H1 (cell line): ENCODE results near the gene FAN1. TPM values are rescaled to one million over a fixed set of nuclear protein-coding genes. Genes with fewer than 3 reads are reported as not detected.

ENCODE experiments used
- CTCF ChIA-PET: fragments of 300-600 bp; sonication (Branson Sonifier 250); formaldehyde crosslinking; loops from one replicate; lab custom pipeline; 2021; ENCODE audit not compliant: partially characterized antibody; lab: Charles Lee
- POLR2A ChIA-PET: fragments of 300-600 bp; sonication (Branson Sonifier 250); formaldehyde crosslinking; loops from one replicate; lab custom pipeline; 2021; ENCODE audit warnings: inconsistent platforms; ENCODE audit not compliant: partially characterized antibody; lab: Charles Lee
- DNase-seq, 2 experiments: peaks; one replicate each; pipeline versions ENCODE4 v3.0.0 to v3.0.0-alpha.2; 2010 to 2022; ENCODE audit warnings: low spot score in 2 of 2, low read depth in 1 of 2, mixed read lengths in 1 of 2
- FAIRE-seq: peaks from 2 replicates; lab custom pipeline; 2011; peaks lifted over from hg19 to GRCh38; lab: Jason Lieb, UNC
- H2AFZ ChIP-seq: 2 replicates; pipeline ENCODE4 v1.8.1; 2012; ENCODE audit warnings: low read length, inconsistent platforms
- H2AK5ac ChIP-seq: 2 replicates; pipeline ENCODE4 v1.6.1; 2013; ENCODE audit warnings: low read depth, low read length
- H2BK120ac ChIP-seq: replicated peaks from 2 replicates; pipeline ENCODE3; 2013; ENCODE audit warnings: low read depth, low read length, inconsistent platforms
- H2BK12ac ChIP-seq: 2 replicates; pipeline ENCODE4 v1.6.1; 2013; ENCODE audit warnings: low read depth, low read length
- H2BK15ac ChIP-seq: 2 replicates; pipeline ENCODE4 v1.6.1; 2013; ENCODE audit warnings: low read length
- H2BK20ac ChIP-seq: 2 replicates; pipeline ENCODE4 v1.6.1; 2013; ENCODE audit warnings: low read length
- H2BK5ac ChIP-seq: 2 replicates; pipeline ENCODE4 v1.6.1; 2013; ENCODE audit warnings: low read depth, low read length
- H3K14ac ChIP-seq: 2 replicates; pipeline ENCODE4 v1.6.1; 2013; ENCODE audit warnings: inconsistent platforms; ENCODE audit not compliant: insufficient read length
- H3K18ac ChIP-seq: 2 replicates; pipeline ENCODE4 v1.6.1; 2013; ENCODE audit warnings: low read length; ENCODE audit errors: extremely low read depth
- H3K23ac ChIP-seq: 2 replicates; pipeline ENCODE4 v1.6.1; 2013; ENCODE audit warnings: inconsistent platforms; ENCODE audit not compliant: insufficient read length
- H3K23me2 ChIP-seq: 2 replicates; pipeline ENCODE4 v1.6.1; 2013; ENCODE audit warnings: low read depth, low read length
- H3K27ac ChIP-seq: 2 replicates; pipeline ENCODE4 v1.6.1; 2011; ENCODE audit warnings: low read depth, low read length, inconsistent platforms
- H3K27me3 ChIP-seq, 4 experiments: replicated peaks in 1 of 4; 1 replicate in 1 of 4; 2 replicates in 3 of 4; pipeline versions ENCODE4 v1.6.1 to v1.8.1; 2011 to 2013; ENCODE audit warnings: low read length in 3 of 4, mild to moderate bottlenecking in 3 of 4, inconsistent platforms in 2 of 4, mixed read lengths in 2 of 4, moderate library complexity in 1 of 4; ENCODE audit not compliant: control insufficient read depth in 3 of 4, insufficient read depth in 3 of 4; ENCODE audit errors: extremely low read depth in 1 of 4
- H3K36me3 ChIP-seq, 4 experiments: 2 replicates each; pipeline versions ENCODE4 v1.6.1 to v1.8.1; 2011 to 2013; ENCODE audit warnings: mild to moderate bottlenecking in 4 of 4, low read length in 3 of 4, moderate library complexity in 2 of 4, control low read depth in 1 of 4, inconsistent platforms in 1 of 4; ENCODE audit not compliant: insufficient read depth in 4 of 4, control insufficient read depth in 2 of 4
- H3K4ac ChIP-seq: replicated peaks from 2 replicates; pipeline ENCODE3; 2013; ENCODE audit warnings: low read length, low read depth, mixed read lengths, inconsistent platforms; ENCODE audit not compliant: insufficient read length
- H3K4me1 ChIP-seq, 4 experiments: replicated peaks in 1 of 4; 1 replicate in 1 of 4; 2 replicates in 3 of 4; pipeline versions ENCODE4 v1.6.1 to v1.8.1; 2011 to 2013; ENCODE audit warnings: low read length in 3 of 4, inconsistent platforms in 2 of 4, mixed read lengths in 1 of 4; ENCODE audit not compliant: insufficient read depth in 4 of 4, control insufficient read depth in 3 of 4
- H3K4me2 ChIP-seq, 2 experiments: 2 replicates each; pipeline versions ENCODE4 v1.6.1 to v1.8.1; 2011 to 2013; ENCODE audit warnings: low read depth in 2 of 2, low read length in 2 of 2, control low read depth in 1 of 2, inconsistent platforms in 1 of 2, mild to moderate bottlenecking in 1 of 2; ENCODE audit not compliant: insufficient read depth in 1 of 2
- H3K4me3 ChIP-seq, 4 experiments: fragments of 200-600, 300-600 bp in 1 of 4; sonication (generic), shearing (Covaris generic), sonication (Bioruptor Twin) in 1 of 4; 2 replicates each; pipeline versions ENCODE4 v1.5.1 to v1.8.1; 2011 to 2016; ENCODE audit warnings: low read length in 4 of 4, low read depth in 3 of 4, control low read depth in 2 of 4, inconsistent platforms in 2 of 4, mild to moderate bottlenecking in 2 of 4, mixed read lengths in 1 of 4, moderate library complexity in 1 of 4; ENCODE audit not compliant: insufficient read depth in 2 of 4; ENCODE audit errors: extremely low read depth in 1 of 4
- H3K56ac ChIP-seq: replicated peaks from 2 replicates; pipeline ENCODE3; 2013; ENCODE audit warnings: low read depth, mild to moderate bottlenecking, mixed read lengths, low read length, inconsistent platforms; ENCODE audit not compliant: insufficient read length
- H3K79me1 ChIP-seq: 2 replicates; pipeline ENCODE4 v1.6.1; 2013; ENCODE audit warnings: low read depth, low read length, control low read depth
- H3K79me2 ChIP-seq, 2 experiments: 2 replicates each; pipeline versions ENCODE4 v1.6.1 to v1.8.1; 2012 to 2013; ENCODE audit warnings: low read length in 2 of 2, mild to moderate bottlenecking in 2 of 2, inconsistent platforms in 1 of 2; ENCODE audit not compliant: insufficient read depth in 2 of 2, control insufficient read depth in 1 of 2
- H3K9ac ChIP-seq, 4 experiments: replicated peaks in 1 of 4; 1 replicate in 1 of 4; 2 replicates in 3 of 4; pipeline versions ENCODE4 v1.6.1 to v1.8.1; 2011 to 2013; ENCODE audit warnings: low read depth in 3 of 4, low read length in 3 of 4, control low read depth in 2 of 4, mild to moderate bottlenecking in 2 of 4, moderate library complexity in 2 of 4, inconsistent platforms in 1 of 4; ENCODE audit errors: extremely low read depth in 1 of 4
- H3K9me3 ChIP-seq, 2 experiments: 2 replicates each; pipeline versions ENCODE4 v1.6.1 to v1.8.1; 2012 to 2013; ENCODE audit warnings: mild to moderate bottlenecking in 2 of 2, moderate library complexity in 2 of 2, control low read depth in 1 of 2, inconsistent platforms in 1 of 2, low read depth in 1 of 2, low read length in 1 of 2, mixed read lengths in 1 of 2; ENCODE audit not compliant: insufficient read depth in 2 of 2
- H4K20me1 ChIP-seq, 2 experiments: replicated peaks in 1 of 2; 2 replicates each; pipeline versions ENCODE3 to v1.8.1; 2011 to 2013; ENCODE audit warnings: inconsistent platforms in 2 of 2, low read length in 2 of 2, mild to moderate bottlenecking in 1 of 2; ENCODE audit not compliant: insufficient read depth in 2 of 2, control insufficient read depth in 1 of 2
- H4K5ac ChIP-seq: 2 replicates; pipeline ENCODE4 v1.6.1; 2013; ENCODE audit warnings: low read length, low read depth, mixed read lengths, inconsistent platforms; ENCODE audit not compliant: insufficient read length
- H4K8ac ChIP-seq: 2 replicates; pipeline ENCODE4 v1.8.0; 2013; ENCODE audit warnings: mild to moderate bottlenecking, moderate library complexity, low read length, inconsistent platforms; ENCODE audit not compliant: insufficient read depth; ENCODE audit errors: extremely low read depth
- H4K91ac ChIP-seq: replicated peaks from 2 replicates; pipeline ENCODE3; 2013; ENCODE audit warnings: low read length, mixed read lengths, inconsistent platforms; ENCODE audit not compliant: insufficient read length
- FOSL1 ChIP-seq: IDR thresholded peaks from 2 replicates; pipeline ENCODE4 v1.6.1; 2011; ENCODE audit warnings: mild to moderate bottlenecking, low read depth, low read length, moderate library complexity; ENCODE audit not compliant: insufficient read depth
- JUND ChIP-seq: IDR thresholded peaks from 2 replicates; pipeline ENCODE4 v1.6.1; 2011; ENCODE audit warnings: mild to moderate bottlenecking, improper control_type of control experiment, low read length
- NANOG ChIP-seq: IDR thresholded peaks from 2 replicates; pipeline ENCODE4 v1.6.1; 2011; ENCODE audit warnings: low read length, low read depth, mild to moderate bottlenecking, inconsistent platforms; ENCODE audit not compliant: insufficient read depth, poor library complexity, severe bottlenecking
- NRF1 ChIP-seq: IDR thresholded peaks from 2 replicates; pipeline ENCODE4 v1.6.1; 2011; ENCODE audit warnings: mild to moderate bottlenecking, low read depth, low read length, improper control_type of control experiment
- WGBS, 2 experiments: shearing (Covaris generic) in 1 of 2; methylation state at CpG; one replicate each; pipeline versions ENCODE4 v1.1.6 to v1.1.7; 2013 to 2015; ENCODE audit warnings: low lambda C conversion rate in 2 of 2, mixed read lengths in 2 of 2, inconsistent platforms in 1 of 2, low coverage in 1 of 2, missing lambda C conversion rate in 1 of 2; ENCODE audit not compliant: insufficient replicate concordance in 2 of 2, insufficient coverage in 1 of 2, insufficient read length in 1 of 2; ENCODE audit errors: extremely low coverage in 1 of 2, missing lambda C conversion rate in 1 of 2; 5-methylcytosine and 5-hydroxymethylcytosine counted together
- polyA plus RNA-seq, 7 experiments: library from polyadenylated mRNA; depleted of rRNA in 3 of 7; stranded (reverse) in 5 of 7; unstranded in 2 of 7; fragments of >200 nt in 5 of 7; fragments of 200-250 nt in 2 of 7; gene quantifications; 1 replicate in 5 of 7; 2 replicates in 1 of 7; 4 replicates in 1 of 7; pipeline versions ENCODE4 v1.2.1 to v1.2.3, GENCODE V29; 2011 to 2013; ENCODE audit warnings: missing spikeins in 2 of 7, mixed read lengths in 2 of 7
- total RNA-seq: library from RNA; stranded (reverse); fragmentation: NEBNext Ultra II Directional; extraction: Animal tissue kit (Norgen Biotek cat#: 25700); gene quantifications from 2 replicates; pipeline ENCODE4 v1.2.1, GENCODE V29; 2021

The FAN1 gene
- total and polyA plus RNA-seq, 2 of the 8 experiments (the other 6 are each of a cell fraction or from before 2014, with no cell fraction given) = 8.6 to 24.9 TPM

DNA sequence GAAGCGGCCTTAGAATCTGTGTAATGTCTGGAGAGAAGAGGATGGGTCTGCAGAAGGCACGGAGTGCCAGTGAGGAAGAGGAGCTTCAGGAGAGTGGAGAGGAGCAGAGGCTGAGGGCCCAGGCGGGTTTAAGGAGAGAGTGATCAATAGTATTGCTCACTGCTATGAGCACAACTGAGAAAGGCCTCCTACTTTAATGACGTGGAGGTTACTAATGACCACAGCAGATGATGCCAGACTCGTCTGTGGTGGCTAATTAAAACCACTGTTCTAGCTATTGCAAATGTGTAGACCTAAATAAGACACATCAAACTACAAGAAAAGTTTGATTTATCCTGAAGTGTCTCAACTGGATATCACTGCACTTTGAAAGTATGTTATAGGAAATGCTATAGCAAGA, 54.5 kb downstream of the FAN1 start:
- Histone ChIP-seq H2AK5ac (no peak overlapping the region), H3K27me3 (no peaks in the 10 kb centered on the region), H3K4me1 (no peaks in the 10 kb centered on the region), H2BK15ac (no peak overlapping the region), H4K8ac (no peak overlapping the region), H3K4ac (no peak overlapping the region), H3K9me3 (no peaks in the 10 kb centered on the region), H2BK12ac (no peak overlapping the region), H3K4me3 (no peak overlapping the region), H2BK120ac (no peak overlapping the region), H3K79me2 (no peaks in the 10 kb centered on the region), H3K79me1 (no peaks in the 10 kb centered on the region), H2AFZ (no peak overlapping the region), H3K27ac (no peak overlapping the region), H3K14ac (no peak overlapping the region), H2BK5ac (no peak overlapping the region), H3K23ac (no peak overlapping the region), H4K91ac (no peak overlapping the region), H3K18ac (no peak overlapping the region), H3K9ac (no peak overlapping the region), H3K4me2 (no peak overlapping the region), H2BK20ac (no peak overlapping the region), H4K20me1 (peaks cover 0 to 2% of the 10 kb centered on the region in 2 experiments), H3K23me2 (no peaks in the 10 kb centered on the region), H4K5ac (no peak overlapping the region), H3K36me3 (peaks cover 0 to 26% (median 4%) of the 10 kb centered on the region in 4 experiments; a peak in 6 of 8 replicates), H3K56ac (no peak overlapping the region)
- TF ChIP-seq FOSL1 (no peak), NRF1 (no peak), NANOG (no peak), JUND (no peak)
- ChIA-PET CTCF (interaction anchor here (0.5 kb wide), 1 partner anchor 31 kb away, joined by 3 read pairs; no protein-coding TSS in a partner anchor), POLR2A (no interaction called here)
- 87% methylated on average over 5 of the region's 5 CpGs; no CpG with 5 or more reads in 1 of the 2 experiments for WGBS, 2 experiments
- FAIRE-seq = no peak
- no peak for DNase-seq
